ENCODE data around the gene G6PC2. TPM values are rescaled to one million over a fixed set of nuclear protein-coding genes. Genes with fewer than 3 reads are reported as not detected.

G6PC2 gene
- total and polyA plus RNA-seq, 10 of the 15 experiments (the other 5 are each of a cell fraction or from before 2014, with no cell fraction given), result not detected

- TF ChIP-seq, protein P1, sequence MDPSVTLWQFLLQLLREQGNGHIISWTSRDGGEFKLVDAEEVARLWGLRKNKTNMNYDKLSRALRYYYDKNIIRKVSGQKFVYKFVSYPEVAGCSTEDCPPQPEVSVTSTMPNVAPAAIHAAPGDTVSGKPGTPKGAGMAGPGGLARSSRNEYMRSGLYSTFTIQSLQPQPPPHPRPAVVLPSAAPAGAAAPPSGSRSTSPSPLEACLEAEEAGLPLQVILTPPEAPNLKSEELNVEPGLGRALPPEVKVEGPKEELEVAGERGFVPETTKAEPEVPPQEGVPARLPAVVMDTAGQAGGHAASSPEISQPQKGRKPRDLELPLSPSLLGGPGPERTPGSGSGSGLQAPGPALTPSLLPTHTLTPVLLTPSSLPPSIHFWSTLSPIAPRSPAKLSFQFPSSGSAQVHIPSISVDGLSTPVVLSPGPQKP (IDR thresholded peaks at IDR 0.05; ENCODE audit: low read depth, low read length), result no peak
- TF ChIP-seq ZBED1 (IDR thresholded peaks at IDR 0.05; ENCODE audit: borderline replicate concordance) (no peak), NR2C1 (IDR thresholded peaks at IDR 0.05) (peak; percentile 82), STAT3 (IDR thresholded peaks at IDR 0.05; ENCODE audit: low read depth, low read length) (no peak), CHD2 (IDR thresholded peaks at IDR 0.05; ENCODE audit: borderline replicate concordance, low read depth, low read length) (peak; percentile 98), TARDBP (IDR thresholded peaks at IDR 0.05; ENCODE audit: borderline replicate concordance) (peak; percentile 63; the same call in 1 of the 2 replicates), RAD51 (IDR thresholded peaks at IDR 0.05) (no peak), USF2 (IDR thresholded peaks at IDR 0.05; ENCODE audit: borderline replicate concordance, low read depth, low read length) (no peak), IRF4 (IDR thresholded peaks at IDR 0.05; ENCODE audit: low read depth, low read length) (no peak; the same call in 1 of the 2 replicates), JUND (IDR thresholded peaks at IDR 0.05; ENCODE audit: low read depth, low read length) (no peak), NFXL1 (IDR thresholded peaks at IDR 0.05; ENCODE audit: borderline replicate concordance) (no peak), RB1 (IDR thresholded peaks at IDR 0.05; ENCODE audit: borderline replicate concordance) (0 out of 2 replicates have a peak, but pooled peaks have one; percentile 41), CREB1 (IDR thresholded peaks at IDR 0.05; ENCODE audit: low read depth) (peak; percentile 52; the same call in 1 of the 2 replicates), HDGF (IDR thresholded peaks at IDR 0.05) (no peak), RAD21 (IDR thresholded peaks at IDR 0.05; ENCODE audit: insufficient read depth, low read depth, low read length) (no peak), GATAD2B (conservative IDR thresholded peaks at IDR 0.05; ENCODE audit: low read depth) (peak; percentile 52), SMARCA5 (IDR thresholded peaks at IDR 0.05) (no peak)
- TF ChIP-seq, protein P2, sequence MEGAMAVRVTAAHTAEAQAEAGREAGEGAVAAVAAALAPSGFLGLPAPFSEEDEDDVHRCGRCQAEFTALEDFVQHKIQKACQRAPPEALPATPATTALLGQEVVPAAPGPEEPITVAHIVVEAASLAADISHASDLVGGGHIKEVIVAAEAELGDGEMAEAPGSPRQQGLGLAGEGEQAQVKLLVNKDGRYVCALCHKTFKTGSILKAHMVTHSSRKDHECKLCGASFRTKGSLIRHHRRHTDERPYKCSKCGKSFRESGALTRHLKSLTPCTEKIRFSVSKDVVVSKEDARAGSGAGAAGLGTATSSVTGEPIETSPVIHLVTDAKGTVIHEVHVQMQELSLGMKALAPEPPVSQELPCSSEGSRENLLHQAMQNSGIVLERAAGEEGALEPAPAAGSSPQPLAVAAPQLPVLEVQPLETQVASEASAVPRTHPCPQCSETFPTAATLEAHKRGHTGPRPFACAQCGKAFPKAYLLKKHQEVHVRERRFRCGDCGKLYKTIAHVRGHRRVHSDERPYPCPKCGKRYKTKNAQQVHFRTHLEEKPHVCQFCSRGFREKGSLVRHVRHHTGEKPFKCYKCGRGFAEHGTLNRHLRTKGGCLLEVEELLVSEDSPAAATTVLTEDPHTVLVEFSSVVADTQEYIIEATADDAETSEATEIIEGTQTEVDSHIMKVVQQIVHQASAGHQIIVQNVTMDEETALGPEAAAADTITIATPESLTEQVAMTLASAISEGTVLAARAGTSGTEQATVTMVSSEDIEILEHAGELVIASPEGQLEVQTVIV (IDR thresholded peaks at IDR 0.05; ENCODE audit: borderline replicate concordance, partially characterized antibody), result no peak
- TF ChIP-seq, protein P3, sequence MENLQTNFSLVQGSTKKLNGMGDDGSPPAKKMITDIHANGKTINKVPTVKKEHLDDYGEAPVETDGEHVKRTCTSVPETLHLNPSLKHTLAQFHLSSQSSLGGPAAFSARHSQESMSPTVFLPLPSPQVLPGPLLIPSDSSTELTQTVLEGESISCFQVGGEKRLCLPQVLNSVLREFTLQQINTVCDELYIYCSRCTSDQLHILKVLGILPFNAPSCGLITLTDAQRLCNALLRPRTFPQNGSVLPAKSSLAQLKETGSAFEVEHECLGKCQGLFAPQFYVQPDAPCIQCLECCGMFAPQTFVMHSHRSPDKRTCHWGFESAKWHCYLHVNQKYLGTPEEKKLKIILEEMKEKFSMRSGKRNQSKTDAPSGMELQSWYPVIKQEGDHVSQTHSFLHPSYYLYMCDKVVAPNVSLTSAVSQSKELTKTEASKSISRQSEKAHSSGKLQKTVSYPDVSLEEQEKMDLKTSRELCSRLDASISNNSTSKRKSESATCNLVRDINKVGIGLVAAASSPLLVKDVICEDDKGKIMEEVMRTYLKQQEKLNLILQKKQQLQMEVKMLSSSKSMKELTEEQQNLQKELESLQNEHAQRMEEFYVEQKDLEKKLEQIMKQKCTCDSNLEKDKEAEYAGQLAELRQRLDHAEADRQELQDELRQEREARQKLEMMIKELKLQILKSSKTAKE (IDR thresholded peaks at IDR 0.05; ENCODE audit: low read depth, poor library complexity, severe bottlenecking), result no peak
- TF ChIP-seq, protein P4, sequence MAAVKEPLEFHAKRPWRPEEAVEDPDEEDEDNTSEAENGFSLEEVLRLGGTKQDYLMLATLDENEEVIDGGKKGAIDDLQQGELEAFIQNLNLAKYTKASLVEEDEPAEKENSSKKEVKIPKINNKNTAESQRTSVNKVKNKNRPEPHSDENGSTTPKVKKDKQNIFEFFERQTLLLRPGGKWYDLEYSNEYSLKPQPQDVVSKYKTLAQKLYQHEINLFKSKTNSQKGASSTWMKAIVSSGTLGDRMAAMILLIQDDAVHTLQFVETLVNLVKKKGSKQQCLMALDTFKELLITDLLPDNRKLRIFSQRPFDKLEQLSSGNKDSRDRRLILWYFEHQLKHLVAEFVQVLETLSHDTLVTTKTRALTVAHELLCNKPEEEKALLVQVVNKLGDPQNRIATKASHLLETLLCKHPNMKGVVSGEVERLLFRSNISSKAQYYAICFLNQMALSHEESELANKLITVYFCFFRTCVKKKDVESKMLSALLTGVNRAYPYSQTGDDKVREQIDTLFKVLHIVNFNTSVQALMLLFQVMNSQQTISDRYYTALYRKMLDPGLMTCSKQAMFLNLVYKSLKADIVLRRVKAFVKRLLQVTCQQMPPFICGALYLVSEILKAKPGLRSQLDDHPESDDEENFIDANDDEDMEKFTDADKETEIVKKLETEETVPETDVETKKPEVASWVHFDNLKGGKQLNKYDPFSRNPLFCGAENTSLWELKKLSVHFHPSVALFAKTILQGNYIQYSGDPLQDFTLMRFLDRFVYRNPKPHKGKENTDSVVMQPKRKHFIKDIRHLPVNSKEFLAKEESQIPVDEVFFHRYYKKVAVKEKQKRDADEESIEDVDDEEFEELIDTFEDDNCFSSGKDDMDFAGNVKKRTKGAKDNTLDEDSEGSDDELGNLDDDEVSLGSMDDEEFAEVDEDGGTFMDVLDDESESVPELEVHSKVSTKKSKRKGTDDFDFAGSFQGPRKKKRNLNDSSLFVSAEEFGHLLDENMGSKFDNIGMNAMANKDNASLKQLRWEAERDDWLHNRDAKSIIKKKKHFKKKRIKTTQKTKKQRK (IDR thresholded peaks at IDR 0.05; ENCODE audit: low read depth, low read length), result peak; percentile 45; the same call in 1 of the 2 replicates
Measured at GRCh38 chr2:168890006-168890782, 10.9 kb upstream of the G6PC2 start, which contains the start of gene SPC25 (continued).
